GM10266 (cell line): ENCODE results near the gene PIGL.

Experiments
- DNase-seq: peaks from one replicate; pipeline ENCODE4 v3.0.0; 2012; ENCODE audit errors: extremely low spot score
- TF ChIP-seq, protein P1 (sequence below): IDR thresholded peaks from 2 replicates; pipeline ENCODE4 v1.5.1; 2012; ENCODE audit warnings: mild to moderate bottlenecking, low read depth; ENCODE audit not compliant: control insufficient read depth, insufficient read depth; ENCODE audit errors: missing control alignments

PIGL gene

DNA sequence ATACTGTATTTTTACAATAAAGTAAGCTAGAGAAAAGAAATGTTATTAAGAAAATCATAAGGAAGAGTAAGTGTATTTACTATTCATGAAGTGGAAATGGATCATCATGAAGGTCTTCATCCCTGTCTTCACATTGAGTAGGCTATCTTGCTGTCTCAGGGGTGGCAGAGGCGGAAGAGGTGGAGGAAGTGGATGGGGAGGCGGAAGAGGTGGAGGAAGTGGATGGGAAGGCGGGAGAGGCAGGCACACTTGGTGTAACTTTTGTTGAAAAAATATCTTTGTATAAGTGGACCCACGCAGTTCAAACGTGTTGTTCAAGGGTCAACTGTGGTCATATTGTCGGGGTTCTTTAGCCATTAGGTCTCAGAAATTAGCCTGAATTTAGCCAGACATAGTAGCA lies 50.2 kb downstream of the PIGL start:
- TF ChIP-seq, protein P1, sequence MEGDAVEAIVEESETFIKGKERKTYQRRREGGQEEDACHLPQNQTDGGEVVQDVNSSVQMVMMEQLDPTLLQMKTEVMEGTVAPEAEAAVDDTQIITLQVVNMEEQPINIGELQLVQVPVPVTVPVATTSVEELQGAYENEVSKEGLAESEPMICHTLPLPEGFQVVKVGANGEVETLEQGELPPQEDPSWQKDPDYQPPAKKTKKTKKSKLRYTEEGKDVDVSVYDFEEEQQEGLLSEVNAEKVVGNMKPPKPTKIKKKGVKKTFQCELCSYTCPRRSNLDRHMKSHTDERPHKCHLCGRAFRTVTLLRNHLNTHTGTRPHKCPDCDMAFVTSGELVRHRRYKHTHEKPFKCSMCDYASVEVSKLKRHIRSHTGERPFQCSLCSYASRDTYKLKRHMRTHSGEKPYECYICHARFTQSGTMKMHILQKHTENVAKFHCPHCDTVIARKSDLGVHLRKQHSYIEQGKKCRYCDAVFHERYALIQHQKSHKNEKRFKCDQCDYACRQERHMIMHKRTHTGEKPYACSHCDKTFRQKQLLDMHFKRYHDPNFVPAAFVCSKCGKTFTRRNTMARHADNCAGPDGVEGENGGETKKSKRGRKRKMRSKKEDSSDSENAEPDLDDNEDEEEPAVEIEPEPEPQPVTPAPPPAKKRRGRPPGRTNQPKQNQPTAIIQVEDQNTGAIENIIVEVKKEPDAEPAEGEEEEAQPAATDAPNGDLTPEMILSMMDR = no peak

DNA sequence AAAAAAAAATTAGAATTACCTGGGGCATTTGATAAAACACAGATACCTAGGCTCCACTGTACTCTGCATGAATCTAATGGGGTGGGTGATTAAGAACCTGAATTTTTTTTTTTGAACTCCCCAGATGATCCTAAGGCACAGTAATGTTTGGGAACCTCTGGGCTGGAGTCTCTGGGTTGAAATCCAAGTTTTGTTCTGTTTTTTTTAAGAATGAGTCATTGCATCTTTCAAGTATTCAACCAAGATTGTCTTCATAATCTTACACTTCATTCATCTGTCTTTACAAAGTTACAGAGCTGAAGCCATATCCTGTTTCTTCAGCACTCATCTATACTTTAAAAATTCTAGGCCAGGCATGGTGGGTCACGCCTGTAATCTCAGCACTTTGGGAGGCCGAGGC lies 52.6 kb downstream of the PIGL start:
- no peak for DNase-seq
- TF ChIP-seq, protein P1 = no peak

More for the DNA sequence above, 50.2 kb downstream of the PIGL start:
- DNase-seq = no peak

DNA sequence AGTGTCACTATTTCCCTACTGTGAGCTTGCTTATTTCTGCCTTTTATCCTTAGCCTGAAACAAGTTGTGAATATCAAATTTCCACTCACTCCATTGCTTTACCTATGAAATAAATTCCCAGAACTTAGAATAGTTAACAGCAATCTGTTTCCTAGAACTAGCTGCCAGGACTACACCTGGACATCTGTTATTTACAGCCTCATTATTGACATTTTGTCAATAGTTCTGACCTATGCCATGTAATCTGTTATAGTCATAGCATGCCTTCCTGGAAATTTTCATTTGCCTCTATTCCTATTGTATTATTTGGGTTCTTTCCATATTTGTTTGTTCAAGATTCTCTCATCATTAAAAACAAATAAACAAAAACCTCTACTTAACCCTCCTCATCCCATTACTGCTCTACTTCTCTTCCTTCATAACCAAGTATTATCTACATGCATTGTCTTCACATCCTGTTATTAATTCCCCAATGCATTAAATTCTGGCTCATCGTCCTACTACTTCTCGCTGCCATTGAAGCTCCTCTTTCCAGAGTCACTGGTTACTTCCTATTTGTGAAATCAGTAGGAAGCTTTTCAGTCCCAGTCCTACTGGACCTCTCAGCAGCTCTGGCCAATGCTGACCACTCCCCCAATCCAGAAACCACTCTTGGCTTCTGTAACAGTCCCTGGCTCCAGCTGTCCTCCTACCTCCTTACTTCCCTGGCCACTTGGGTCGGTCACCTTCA lies 55.3 kb downstream of the PIGL start:
- TF ChIP-seq, protein P1 = no peak
- no peak for DNase-seq

DNA sequence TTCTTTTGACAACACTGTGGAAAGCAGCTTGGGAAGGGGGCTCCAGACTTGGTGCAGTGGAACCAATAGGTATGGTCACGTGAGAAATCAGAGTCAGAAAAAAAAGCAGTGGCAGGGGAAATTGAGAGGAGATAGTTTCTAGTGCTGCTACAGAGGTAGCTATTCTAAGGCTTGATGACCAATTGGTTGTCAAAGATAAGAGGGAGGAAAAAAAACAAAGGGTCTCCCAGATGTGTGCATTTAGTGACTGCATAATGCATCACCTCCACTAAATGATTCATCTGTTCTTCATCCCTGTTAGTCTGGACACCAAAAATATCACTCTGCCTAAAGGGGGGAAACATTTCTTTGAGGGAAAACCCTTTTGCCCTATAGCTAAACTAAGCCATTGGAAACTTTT lies 56.5 kb downstream of the PIGL start:
- no peak for DNase-seq
- TF ChIP-seq, protein P1 = no peak

DNA sequence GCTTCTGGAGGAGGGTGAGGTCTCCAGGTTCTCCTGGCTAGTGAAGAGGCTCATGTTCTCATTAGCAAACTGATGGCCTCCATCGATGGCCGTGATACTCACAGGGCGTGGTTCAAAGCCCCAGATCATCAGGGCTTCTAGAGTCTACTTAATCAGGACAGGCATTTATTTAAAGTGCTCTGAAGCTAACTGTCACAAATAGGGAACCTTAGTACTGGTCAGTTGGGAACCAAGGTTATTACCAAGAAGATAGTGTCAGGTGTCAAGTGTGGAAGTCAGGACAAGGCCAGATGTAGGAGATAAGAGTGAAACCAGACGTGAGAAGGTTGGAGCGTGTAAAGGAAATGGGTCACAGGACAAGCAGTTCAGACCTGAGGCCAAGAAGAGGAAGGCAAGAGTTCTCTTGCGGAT lies 56.9 kb downstream of the PIGL start:
- DNase-seq = no peak
- TF ChIP-seq, protein P1 = no peak

DNA sequence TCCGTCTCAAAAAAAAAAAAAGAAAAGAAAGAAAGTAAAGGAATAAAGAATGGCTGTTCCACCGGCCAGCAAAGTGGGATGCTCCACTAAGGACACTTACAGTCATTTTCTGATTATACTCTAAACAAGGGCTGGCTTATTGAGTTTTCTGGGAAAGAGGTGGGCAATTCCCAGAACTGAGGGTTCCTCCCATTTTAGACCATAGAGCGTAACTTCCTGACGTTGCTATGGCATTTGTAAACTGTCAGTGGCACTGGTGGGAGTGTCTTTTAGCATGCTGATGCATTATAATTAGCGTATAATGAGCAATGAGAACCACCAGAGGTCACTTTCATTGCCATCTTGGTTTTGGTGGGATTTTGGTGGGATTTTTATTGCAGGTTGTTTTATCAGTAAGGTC lies 58.0 kb downstream of the PIGL start:
- DNase-seq = no peak
- TF ChIP-seq, protein P1 = no peak

DNA sequence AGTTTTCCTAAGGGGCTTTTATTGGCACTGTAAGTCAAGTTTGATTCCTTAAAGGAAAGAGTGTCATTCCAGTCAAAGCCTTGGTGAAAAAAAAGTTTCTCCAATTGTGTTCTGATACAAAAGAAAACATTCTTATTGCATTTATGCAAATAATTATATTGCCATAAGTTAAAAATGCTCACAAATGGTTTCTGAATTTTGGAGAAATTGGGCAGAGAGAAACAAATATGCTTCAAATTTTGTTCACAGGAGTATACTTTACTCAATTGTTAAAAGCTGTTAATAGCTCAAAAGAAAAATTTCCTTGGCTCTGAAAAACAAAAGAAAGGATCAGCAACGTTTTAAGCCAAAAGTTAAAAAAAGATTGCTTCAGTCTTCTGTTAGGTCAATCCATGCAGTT lies 60.2 kb downstream of the PIGL start:
- TF ChIP-seq, protein P1 = no peak

More for the DNA sequence above, 60.2 kb downstream of the PIGL start:
- DNase-seq = no peak
